A549 (cell line): ENCODE data around the gene KIF2B.

Experiments
- CEBPB ChIP-seq, 2 experiments: fragments of >200 bp in 1 of 2; sonication (Bioruptor Twin) in 1 of 2; formaldehyde crosslinking in 1 of 2; IDR thresholded peaks; 2 replicates each; pipeline ENCODE4 v1.6.1; 2012 to 2016
- POLR2A ChIP-seq: IDR thresholded peaks from 2 replicates; pipeline ENCODE4 v1.6.1; 2012; ENCODE audit warnings: mild to moderate bottlenecking, low read length
- RAD21 ChIP-seq, 2 experiments: fragments of >200 bp in 1 of 2; sonication (Bioruptor Twin) in 1 of 2; formaldehyde crosslinking in 1 of 2; IDR thresholded peaks in 1 of 2; conservative IDR thresholded peaks in 1 of 2; 2 replicates in 1 of 2; 3 replicates in 1 of 2; pipeline ENCODE4 v1.6.1; 2012 to 2018; ENCODE audit warnings: inconsistent platforms in 1 of 2
- SMC3 ChIP-seq: fragments of >200 bp; sonication (Bioruptor Twin); formaldehyde crosslinking; IDR thresholded peaks from 3 replicates; pipeline ENCODE4 v1.6.1; 2018; ENCODE audit warnings: inconsistent platforms
- TF ChIP-seq, protein P1 (sequence below): fragments of >200 bp; sonication (Bioruptor Twin); formaldehyde crosslinking; IDR thresholded peaks from 3 replicates; pipeline ENCODE4 v1.5.1; 2016

DNA sequence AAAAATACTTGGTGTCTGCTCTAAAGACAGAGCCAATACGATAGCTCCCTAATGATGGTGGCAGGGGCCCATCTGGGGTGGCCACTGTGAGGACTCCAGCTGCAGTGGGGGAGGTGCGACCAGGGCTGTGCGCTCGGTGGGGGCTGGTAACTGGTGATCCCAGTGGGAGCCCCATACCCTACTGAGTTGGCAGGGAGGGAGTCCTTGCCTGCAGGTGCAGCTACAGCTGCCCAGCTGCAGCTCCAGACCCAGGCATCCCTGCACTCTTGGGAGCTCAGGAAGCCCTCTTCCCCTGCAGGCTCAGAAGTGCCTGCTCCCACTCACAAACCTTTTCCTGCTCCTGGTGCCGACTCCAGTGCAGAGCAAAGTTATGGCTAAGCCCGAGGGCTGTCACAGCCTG is 31.2 kb upstream of the KIF2B start:
- TF ChIP-seq, protein P1, sequence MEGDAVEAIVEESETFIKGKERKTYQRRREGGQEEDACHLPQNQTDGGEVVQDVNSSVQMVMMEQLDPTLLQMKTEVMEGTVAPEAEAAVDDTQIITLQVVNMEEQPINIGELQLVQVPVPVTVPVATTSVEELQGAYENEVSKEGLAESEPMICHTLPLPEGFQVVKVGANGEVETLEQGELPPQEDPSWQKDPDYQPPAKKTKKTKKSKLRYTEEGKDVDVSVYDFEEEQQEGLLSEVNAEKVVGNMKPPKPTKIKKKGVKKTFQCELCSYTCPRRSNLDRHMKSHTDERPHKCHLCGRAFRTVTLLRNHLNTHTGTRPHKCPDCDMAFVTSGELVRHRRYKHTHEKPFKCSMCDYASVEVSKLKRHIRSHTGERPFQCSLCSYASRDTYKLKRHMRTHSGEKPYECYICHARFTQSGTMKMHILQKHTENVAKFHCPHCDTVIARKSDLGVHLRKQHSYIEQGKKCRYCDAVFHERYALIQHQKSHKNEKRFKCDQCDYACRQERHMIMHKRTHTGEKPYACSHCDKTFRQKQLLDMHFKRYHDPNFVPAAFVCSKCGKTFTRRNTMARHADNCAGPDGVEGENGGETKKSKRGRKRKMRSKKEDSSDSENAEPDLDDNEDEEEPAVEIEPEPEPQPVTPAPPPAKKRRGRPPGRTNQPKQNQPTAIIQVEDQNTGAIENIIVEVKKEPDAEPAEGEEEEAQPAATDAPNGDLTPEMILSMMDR: no peak
- no peak for TF ChIP-seq POLR2A
- TF ChIP-seq RAD21 (conservative IDR thresholded peaks at IDR 0.05 in 1 of 2, IDR thresholded peaks at IDR 0.05 in 1 of 2): no peak
- no peak for TF ChIP-seq CEBPB (IDR thresholded peaks at IDR 0.05)
- TF ChIP-seq SMC3: no peak
